ENCODE data around the gene C3orf22.

Gene C3orf22

GRCh38 chr3:126530171-126531050, 28.3 kb downstream of the C3orf22 start:
- H3K4me3 ChIP-seq (ENCODE audit: low read length), result no peak overlapping the region
- no peak for DNase-seq (ENCODE audit: low read depth)

GRCh38 chr3:126529585-126530170, 29.1 kb downstream of the C3orf22 start:
- no peak for DNase-seq (ENCODE audit: low read depth)
- TF ChIP-seq CTCF (IDR thresholded peaks at IDR 0.05; ENCODE audit: insufficient read depth, low read depth, low read length, missing control alignments), result no peak
- no peak overlapping the region for H3K4me3 ChIP-seq (ENCODE audit: low read length)

More at GRCh38 chr3:126530171-126531050, 28.3 kb downstream of the C3orf22 start:
- no peak for TF ChIP-seq CTCF (IDR thresholded peaks at IDR 0.05; ENCODE audit: insufficient read depth, low read depth, low read length, missing control alignments)

- no peak for TF ChIP-seq CTCF (IDR thresholded peaks at IDR 0.05; ENCODE audit: insufficient read depth, low read depth, low read length, missing control alignments)
- H3K4me3 ChIP-seq (ENCODE audit: low read length), result no peak overlapping the region
- DNase-seq (ENCODE audit: low read depth), result peak; percentile 10
Measured at GRCh38 chr3:126528800-126529541, 29.8 kb downstream of the C3orf22 start.

- DNase-seq (ENCODE audit: low read depth), result no peak
- no peak for TF ChIP-seq CTCF (IDR thresholded peaks at IDR 0.05; ENCODE audit: insufficient read depth, low read depth, low read length, missing control alignments)
- no peak overlapping the region for H3K4me3 ChIP-seq (ENCODE audit: low read length)
Measured at GRCh38 chr3:126528419-126528799, 30.3 kb downstream of the C3orf22 start.

GRCh38 chr3:126527455-126528211, 31.1 kb downstream of the C3orf22 start:
- no peak overlapping the region for H3K4me3 ChIP-seq (ENCODE audit: low read length)
- TF ChIP-seq CTCF (IDR thresholded peaks at IDR 0.05; ENCODE audit: insufficient read depth, low read depth, low read length, missing control alignments), result no peak
- DNase-seq (ENCODE audit: low read depth), result no peak

GRCh38 chr3:126527006-126527405, 31.7 kb downstream of the C3orf22 start:
- no peak for DNase-seq (ENCODE audit: low read depth)
- no peak for TF ChIP-seq CTCF (IDR thresholded peaks at IDR 0.05; ENCODE audit: insufficient read depth, low read depth, low read length, missing control alignments)
- no peak overlapping the region for H3K4me3 ChIP-seq (ENCODE audit: low read length)
